HG03439 (cell line): ENCODE data around the gene FGD2.

Experiments used
- ATAC-seq: cut with Tn5 transposase; IDR thresholded peaks from one replicate; pipeline ENCODE4 v1.9.1; 2021; ENCODE audit warnings: mild to moderate bottlenecking, moderate library complexity; ENCODE audit not compliant: unreplicated experiment

Gene FGD2, protein sequence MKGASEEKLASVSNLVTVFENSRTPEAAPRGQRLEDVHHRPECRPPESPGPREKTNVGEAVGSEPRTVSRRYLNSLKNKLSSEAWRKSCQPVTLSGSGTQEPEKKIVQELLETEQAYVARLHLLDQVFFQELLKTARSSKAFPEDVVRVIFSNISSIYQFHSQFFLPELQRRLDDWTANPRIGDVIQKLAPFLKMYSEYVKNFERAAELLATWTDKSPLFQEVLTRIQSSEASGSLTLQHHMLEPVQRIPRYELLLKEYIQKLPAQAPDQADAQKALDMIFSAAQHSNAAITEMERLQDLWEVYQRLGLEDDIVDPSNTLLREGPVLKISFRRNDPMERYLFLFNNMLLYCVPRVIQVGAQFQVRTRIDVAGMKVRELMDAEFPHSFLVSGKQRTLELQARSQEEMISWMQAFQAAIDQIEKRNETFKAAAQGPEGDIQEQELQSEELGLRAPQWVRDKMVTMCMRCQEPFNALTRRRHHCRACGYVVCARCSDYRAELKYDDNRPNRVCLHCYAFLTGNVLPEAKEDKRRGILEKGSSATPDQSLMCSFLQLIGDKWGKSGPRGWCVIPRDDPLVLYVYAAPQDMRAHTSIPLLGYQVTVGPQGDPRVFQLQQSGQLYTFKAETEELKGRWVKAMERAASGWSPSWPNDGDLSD

DNA sequence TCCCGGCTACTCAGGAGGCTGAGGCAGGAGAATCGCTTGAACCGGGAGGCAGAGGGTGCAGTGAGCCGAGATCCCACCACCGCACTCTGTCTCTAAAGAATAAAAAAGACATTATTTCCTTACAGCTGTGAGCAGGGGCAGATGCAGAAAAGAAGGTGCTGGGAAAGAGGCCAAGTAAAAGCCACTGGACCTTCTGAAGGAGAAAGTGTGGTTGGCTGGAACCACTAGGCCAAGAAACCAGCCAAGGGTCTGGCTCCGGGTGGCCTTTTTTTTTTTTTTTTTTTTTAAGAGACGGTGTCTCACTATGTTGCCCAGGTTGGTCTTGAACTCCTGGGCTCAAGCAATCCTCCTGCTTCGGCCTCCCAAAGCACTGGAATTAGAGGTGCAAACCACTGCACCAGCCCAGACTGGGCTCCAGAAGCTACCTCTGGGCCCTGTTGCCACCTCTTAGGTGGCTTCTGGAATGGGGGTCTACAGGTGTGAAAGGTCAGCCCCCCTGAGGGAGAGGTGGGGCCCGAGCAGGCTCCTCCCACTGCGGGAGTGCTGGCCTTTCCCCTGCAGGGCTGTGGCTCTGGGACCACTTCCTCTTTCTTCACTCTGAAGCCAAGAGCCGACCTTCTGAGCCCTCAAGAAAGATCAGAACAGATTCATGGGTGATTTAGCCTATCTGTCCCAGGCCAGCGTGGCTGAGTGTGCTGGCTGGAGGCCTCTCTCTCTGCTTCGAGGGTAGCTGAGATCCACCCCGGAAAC, at the start of gene FGD2:
TSS of gene FGD2 (plus strand) at position 595 of the 750 bp plus-strand sequence. CDS start 163 bp downstream, outside the sequence.
- peak; percentile 75 for ATAC-seq

DNA sequence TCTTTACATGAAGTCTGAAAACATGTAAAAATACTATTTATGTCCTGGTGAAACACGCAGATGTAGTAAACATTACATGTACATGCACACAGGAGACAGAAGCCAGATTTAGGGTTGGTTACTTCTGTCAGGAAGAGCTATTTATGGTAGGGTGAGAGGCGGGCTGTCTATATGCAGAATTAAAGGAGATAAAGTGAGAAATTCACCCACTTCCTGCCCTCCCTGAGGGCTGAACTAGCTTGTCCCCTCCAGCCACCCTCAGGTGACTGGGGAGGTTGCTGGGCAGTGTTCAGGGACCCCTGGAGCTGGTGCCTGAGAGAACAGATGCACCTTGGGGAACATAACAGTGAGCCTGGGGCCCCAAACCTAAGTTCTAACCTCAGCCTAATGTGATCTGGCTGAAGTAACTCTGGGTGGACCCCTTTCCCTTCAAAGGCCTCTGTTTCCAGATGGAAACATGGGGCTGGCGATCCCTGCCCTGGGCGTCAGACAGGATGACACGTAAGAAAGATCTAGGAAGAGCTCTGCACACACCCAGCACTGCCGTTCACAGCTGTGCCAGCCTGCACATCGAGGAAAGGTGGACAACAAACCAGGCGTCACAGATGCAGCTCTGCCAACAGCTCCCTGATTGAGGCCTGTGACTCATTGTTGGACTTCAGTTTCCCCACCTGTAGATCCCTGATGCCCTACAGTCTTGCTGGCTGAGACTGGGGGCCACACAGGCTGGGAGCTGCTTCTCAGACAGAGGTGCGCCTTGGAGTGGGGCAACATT, 49.6 kb upstream of the FGD2 start:
- ATAC-seq, result no peak

DNA sequence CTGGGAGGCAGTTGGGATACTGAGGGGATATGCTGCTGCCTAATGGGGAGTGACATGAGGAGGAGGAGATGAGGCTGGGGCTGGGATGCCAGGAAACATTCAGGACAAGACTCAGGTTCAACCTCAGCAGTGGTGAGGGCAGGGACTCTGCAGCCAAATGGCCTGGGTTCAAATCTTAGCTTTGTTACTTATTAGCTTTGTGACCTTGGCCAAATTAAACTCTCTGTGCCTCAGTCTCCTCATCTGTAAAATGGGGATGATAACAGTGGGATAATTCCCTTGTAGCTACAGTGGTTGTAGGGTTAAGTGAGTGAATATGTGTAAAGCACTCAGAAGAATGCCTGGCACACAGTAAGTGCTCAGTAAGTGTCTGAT, 49.0 kb upstream of the FGD2 start:
- no peak for ATAC-seq

DNA sequence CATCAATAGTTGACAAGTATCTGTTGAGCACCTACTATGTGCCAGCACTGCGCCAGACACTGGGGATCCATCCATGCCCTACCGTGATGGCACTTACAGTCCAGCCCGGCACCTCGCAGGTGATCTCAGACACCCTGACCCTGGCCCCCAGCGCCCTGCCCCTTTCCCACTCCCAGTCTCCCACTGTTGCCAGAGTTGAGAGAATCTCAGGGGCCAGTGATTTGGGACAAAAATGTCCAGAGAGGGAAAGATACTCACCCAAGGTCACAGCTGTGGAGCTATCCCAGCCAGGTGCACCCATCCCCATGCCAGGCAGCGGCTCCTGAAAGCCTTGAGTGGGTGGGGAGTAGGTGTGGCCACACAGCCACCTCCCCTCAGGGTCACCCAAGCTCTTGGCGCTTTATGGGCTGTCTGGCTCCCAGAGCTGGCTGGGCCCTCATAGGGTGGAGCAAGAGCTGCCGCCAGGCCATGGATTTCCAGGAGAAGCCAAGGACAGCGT, 47.6 kb upstream of the FGD2 start:
- ATAC-seq, result no peak

DNA sequence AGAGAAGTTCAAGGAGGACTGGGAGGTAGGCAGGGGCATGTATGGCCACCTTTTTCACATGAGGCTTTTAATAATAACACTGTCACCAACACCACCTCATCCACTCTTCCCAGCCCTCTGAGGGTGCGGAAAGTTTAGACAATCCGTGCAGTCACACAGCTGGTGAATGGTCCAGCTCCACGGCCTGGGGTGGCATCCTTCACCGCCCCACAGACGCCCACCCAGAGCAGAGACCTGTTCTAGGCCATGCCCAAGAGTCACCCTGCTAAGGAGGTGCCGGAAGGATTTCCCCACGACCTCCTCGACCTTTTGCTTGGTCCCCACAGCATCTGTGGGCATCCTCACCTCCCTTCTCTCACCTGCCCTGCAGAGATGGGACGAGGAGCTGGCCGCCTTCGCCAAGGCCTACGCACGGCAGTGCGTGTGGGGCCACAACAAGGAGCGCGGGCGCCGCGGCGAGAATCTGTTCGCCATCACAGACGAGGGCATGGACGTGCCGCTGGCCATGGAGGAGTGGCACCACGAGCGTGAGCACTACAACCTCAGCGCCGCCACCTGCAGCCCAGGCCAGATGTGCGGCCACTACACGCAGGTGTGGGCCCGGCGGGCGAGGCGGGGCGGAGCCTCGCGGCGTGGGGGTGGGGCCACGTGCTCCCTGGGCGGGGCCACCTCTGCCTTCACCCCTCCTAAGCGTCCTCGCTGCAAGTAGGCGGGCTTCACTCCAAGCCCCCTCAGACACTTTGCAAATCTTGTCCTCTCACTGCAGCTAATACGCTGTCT, 46.5 kb upstream of the FGD2 start:
- ATAC-seq, result no peak

DNA sequence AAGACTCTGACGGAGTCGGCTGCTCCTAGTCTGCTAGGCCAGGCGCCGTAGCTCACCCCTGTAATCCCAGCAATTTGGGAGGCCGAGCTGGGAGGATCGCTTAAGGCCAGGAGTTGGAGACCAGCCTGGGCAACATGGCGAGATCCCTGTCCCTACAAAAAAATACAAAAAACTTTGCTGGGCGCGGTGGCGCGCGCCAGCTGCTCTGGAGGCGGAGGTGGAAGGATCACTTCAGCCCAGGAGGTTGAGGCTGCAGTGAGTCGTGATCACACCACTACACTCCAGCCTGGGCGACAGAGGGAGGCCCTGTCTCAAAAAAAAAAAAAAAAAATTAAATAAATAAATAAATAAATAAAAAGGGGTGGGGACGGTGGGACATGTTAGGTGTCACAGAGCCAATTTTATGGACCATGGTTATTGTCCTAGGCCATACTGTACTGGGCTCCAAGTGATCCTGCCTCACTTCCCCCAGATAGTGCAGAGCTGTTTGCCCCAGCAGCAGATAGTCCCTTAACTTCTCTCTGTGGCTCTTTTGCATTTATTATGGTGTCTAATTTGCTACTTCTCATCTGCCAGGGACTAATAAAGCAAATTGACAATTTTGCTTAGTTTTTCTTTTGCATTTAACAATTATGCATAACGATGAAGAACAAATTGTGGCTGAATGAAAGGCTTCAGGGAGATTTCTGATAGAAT, 45.8 kb upstream of the FGD2 start:
- ATAC-seq, result no peak

DNA sequence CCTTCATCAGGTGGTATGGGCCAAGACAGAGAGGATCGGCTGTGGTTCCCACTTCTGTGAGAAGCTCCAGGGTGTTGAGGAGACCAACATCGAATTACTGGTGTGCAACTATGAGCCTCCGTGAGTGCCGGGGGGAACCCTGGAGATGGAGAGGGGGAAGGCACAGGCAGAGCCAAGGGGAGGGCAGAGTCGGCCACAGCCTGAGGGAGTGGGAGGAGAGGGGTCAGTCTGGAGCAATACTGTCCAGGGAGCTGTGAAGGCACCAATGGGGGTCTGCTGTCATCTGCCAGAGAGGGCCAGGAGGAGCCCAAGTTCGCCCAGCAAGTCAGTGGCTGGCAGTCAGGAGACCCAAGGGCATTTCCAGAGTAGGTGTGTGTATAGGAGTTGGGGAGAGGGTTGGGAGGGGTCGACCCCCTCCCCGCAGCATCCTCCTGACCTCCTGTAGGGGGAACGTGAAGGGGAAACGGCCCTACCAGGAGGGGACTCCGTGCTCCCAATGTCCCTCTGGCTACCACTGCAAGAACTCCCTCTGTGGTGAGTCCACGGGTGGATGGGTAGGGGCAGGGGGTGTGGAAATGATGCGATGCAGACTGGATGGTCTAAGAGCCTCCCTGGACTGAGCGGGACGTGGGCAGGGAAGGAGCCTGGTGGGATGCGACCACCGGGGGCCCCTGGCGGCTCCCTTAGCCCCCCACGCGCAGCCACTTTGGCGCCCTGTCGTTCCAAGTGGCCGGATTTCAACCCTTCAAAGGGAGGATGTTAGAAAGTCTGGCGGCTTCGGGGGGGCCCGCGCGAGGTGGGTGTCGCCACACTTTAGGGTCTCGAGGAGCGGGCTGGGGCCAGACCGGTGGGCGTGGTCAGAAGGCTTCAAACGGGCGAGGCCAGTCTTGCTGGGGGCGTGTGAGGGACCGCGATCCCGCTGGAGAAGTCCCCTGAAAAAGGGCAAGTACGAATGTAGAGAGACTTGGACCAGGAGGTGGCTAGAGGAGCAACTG, 43.7 kb upstream of the FGD2 start:
- no peak for ATAC-seq

DNA sequence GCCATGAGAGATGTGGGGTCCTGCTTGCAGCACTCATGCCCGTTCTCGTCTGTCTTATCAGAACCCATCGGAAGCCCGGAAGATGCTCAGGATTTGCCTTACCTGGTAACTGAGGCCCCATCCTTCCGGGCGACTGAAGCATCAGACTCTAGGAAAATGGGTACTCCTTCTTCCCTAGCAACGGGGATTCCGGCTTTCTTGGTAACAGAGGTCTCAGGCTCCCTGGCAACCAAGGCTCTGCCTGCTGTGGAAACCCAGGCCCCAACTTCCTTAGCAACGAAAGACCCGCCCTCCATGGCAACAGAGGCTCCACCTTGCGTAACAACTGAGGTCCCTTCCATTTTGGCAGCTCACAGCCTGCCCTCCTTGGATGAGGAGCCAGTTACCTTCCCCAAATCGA, 42.6 kb upstream of the FGD2 start:
- ATAC-seq, result no peak

DNA sequence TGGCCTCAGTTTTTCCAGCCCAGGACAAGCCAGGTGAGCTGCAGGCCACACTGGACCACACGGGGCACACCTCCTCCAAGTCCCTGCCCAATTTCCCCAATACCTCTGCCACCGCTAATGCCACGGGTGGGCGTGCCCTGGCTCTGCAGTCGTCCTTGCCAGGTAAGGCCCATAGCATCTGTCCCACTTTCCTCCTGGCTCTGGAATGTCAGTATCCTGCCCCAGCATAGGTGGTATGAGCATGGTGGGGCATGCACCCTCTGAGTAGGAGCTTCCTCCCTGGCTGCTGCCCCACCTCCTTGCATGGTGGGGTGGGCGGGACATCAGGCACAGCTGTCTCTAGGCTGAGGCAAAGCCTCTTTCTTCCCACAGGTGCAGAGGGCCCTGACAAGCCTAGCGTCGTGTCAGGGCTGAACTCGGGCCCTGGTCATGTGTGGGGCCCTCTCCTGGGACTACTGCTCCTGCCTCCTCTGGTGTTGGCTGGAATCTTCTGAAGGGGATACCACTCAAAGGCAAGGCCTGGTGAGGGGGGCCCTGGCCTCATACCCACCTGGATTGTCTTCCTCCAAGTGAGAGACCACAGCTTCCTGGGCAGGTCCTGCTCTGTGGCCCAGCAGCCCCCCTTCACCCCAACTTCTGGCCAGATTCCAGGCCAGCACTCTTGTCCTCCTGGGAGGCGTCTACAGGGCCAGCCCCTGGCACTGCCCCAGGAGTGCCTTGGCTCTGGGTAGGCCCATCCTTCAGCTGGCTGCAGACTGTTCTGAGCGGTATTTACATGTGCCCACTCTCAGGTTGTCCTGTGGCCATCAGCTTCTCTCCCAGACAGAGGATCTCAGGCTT, 41.8 kb upstream of the FGD2 start:
- no peak for ATAC-seq

DNA sequence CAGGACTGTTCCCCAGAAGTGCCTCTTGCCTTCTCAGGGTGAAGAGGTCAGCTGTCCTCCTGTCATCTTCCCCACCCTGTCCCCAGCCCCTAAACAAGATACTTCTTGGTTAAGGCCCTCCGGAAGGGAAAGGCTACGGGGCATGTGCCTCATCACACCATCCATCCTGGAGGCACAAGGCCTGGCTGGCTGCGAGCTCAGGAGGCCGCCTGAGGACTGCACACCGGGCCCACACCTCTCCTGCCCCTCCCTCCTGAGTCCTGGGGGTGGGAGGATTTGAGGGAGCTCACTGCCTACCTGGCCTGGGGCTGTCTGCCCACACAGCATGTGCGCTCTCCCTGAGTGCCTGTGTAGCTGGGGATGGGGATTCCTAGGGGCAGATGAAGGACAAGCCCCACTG, 41.1 kb upstream of the FGD2 start:
- ATAC-seq, result no peak

DNA sequence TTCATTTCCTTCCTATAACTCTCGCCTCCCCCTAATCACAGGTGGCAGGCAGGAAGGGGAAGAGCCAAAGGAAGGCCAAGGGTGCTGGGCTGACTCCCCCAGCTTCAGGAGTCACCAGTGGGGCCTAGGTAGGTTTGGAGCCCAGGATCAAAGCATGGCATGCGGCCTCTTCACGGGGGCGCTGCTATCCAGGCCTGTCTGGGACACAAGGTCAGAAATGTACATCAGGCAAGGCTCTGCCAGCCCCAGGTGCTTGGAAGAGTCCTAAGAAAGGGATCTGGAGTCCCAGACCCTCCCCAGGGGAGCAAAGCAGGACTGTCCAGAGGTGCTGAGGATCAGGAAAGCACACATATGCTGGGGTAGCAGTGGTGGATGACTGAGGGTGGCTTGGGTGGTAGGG, 40.5 kb upstream of the FGD2 start:
- no peak for ATAC-seq

DNA sequence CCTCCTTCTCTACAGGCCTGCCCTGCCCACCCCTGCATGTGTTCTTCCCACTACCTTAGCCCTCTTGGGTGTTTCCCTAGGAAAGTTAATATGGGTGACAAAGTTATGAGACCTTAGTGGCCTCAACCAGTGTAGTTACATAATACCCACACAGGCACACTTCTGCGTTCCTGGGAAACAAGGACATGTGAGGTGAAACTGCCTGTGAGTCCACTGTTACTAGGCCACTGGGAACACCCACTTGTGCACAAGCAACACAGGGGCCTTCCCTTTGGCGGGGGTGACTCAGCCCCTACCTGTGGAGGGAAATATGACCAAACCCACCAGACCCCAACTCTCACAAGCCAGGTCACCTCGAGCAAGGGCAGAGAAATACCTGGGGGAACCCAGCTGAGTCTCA, 38.2 kb upstream of the FGD2 start:
- ATAC-seq, result no peak

DNA sequence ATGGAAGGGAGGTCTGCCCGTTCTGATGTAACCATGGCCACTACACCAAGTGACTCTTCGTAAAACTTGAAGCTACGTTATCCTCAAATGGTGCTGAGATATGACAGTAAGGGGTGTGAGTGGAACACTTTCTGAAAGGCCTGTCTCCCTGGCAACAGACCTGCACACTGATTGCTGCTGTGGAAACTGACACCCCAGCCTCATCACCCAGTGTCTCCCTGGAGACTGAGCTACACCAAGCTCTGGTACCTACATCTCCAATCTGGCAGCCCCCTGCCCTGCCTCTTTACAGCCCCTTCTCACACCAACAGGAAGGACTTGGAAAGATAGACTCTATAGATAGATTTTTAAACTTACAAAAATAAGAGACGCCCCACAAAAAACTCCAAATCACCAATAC, 37.7 kb upstream of the FGD2 start:
- ATAC-seq, result no peak

DNA sequence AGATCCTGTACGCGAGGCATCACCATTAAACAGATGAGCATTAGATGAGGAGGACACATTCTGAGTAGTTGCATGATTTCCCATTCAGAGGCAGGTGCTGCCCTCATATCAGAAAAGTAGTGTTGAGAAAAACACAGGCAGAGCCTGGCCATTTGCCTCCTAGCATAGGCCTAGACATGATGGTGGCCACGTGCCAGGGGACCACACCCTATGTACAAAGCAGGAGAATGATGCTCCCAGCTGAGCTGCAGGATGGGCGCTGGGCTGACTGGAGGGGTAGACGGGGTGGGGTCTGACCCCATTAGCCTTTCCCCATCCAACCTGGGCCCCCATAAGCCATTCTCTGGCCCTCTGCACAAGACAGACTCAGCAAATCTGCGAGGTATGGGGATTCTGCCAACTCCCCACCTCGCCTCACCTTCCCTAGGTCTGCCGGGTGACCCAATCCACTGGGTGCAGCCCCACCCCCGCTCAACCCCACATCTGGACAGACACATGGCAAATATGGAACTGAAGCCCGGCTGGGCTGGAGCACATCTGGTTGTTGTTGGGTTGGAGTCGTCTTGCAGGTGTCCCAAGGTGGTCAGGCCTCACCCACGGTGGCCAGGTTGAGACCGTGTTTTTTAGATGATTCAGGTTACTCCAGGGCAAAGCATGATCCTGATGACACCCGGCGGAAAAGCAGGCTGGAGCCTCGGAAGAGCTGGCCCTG, 37.0 kb upstream of the FGD2 start:
- ATAC-seq, result no peak

DNA sequence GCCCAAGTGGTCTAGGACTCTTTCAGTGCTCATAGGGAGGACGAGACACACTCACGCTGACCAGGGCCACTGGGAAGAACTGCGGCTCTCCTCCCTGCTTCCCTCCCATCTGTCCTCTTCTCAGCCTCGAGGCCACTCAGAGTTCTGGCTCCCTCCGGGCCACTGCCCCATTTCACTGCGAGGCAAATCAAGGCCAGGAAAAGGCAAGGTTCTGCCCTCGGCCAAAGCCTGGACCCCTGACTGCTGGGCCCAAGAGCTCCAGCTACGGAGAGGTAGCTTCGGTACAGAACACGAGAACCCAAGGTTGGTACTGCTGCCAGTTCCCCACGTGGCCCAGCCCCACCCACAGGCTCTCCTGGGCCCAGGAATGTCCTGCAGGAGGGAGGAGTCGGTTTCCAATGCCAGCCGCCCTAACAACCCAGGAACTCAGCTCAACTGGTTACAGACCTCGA, 36.2 kb upstream of the FGD2 start:
- ATAC-seq, result no peak

DNA sequence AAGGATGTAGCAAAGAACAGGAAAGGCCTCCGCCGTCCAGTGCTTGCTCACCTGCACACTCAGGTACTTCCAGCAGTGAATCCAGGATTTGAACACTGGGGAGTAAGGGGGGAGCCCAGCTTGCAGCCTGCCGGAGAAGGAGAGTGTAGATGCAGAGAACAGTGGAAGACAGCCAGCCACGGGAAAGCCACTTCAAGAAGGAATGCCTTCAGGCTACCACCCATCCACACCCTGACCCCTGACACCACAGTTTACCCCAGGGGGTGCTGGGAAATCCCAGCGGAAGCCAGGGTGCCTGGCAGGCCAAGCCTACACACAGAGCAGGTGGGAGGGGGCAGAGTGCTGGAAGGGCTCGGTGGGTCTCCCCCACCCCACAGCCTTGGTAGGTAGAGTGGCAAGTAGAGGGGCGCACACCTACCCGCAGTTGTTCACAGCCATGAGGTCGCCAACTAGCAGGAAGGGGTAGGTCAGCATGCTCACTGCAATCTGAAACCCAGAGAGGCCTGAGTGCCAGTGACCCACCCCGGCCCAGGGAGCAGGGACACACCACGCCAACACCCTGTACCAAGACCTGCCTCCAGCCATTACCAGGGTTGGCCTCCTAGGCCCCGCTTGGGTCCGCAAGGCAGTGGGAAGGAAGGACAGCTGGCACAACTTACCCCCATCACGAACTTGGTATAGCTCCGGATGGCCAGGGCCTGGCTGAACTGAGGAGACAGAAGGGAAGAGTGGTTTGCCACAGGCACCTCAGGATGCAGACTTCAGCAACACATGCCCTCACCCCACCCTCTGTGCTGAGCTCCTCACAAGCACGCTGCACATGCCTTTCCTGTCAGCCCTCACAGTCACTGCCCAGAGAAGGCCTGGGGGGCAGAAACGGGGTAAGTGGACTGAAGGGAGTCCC, 35.2 kb upstream of the FGD2 start:
- ATAC-seq, result no peak
